Cardiac fibroblast (primary cell): ENCODE results near the gene MEGF8.

Source experiments
- DNase-seq, 2 donors: peaks; one replicate each; pipeline versions ENCODE4 v3.0.0 to v3.0.0-alpha.2; 2010; ENCODE audit warnings: low read depth in 2 of 2
- H3K4me3 ChIP-seq, 2 donors: replicated peaks in 1 of 2; 1 replicate in 1 of 2; 2 replicates in 1 of 2; pipeline ENCODE4 v1.5.1; 2011; ENCODE audit warnings: low read depth in 2 of 2, low read length in 2 of 2, mild to moderate bottlenecking in 2 of 2, moderate library complexity in 1 of 2
- CTCF ChIP-seq: IDR thresholded peaks from one replicate; pipeline ENCODE4 v1.5.1; 2011; ENCODE audit warnings: low read depth, mild to moderate bottlenecking, low read length, inconsistent platforms

MEGF8 gene

GRCh38 chr19:42290523-42291434 is 34.7 kb upstream of the MEGF8 start:
- DNase-seq: no peak
- peak; percentile 53 for TF ChIP-seq CTCF
- no peak overlapping the region for H3K4me3 ChIP-seq

GRCh38 chr19:42291435-42291810 is 34.0 kb upstream of the MEGF8 start:
- DNase-seq: no peak
- TF ChIP-seq CTCF: no peak
- H3K4me3 ChIP-seq: no peak overlapping the region

- no peak for DNase-seq
- TF ChIP-seq CTCF: no peak
- H3K4me3 ChIP-seq: no peak overlapping the region
Measured at GRCh38 chr19:42292042-42292960, 33.1 kb upstream of the MEGF8 start.

- no peak for DNase-seq
- H3K4me3 ChIP-seq: no peak overlapping the region
- no peak for TF ChIP-seq CTCF
Measured at GRCh38 chr19:42292963-42293362, 32.5 kb upstream of the MEGF8 start.

GRCh38 chr19:42293540-42293939 is 31.9 kb upstream of the MEGF8 start:
- peak; percentile 6 for TF ChIP-seq CTCF
- H3K4me3 ChIP-seq: no peak overlapping the region
- DNase-seq: no peak

- no peak for TF ChIP-seq CTCF
- H3K4me3 ChIP-seq: no peak overlapping the region
- no peak for DNase-seq
Measured at GRCh38 chr19:42293948-42294347, 31.5 kb upstream of the MEGF8 start.
